ENCODE results near the gene TRIM52. TPM values are rescaled to one million over a fixed set of nuclear protein-coding genes. Genes with fewer than 3 reads are reported as not detected.

Gene TRIM52
- total RNA-seq, 1 experiment from 2014 or later = 7.9 TPM

- Histone ChIP-seq H3K27ac (peak overlapping the region; percentile 84), H3K9me3 (replicated peaks) (no peaks in the 10 kb centered on the region), H3K4me3 (peak overlapping the region; percentile 83), H3K36me3 (peaks cover 51% of the 10 kb centered on the region), H3K4me1 (peaks cover 5% of the 10 kb centered on the region; the same call in 1 of the 2 replicates), H3K27me3 (no peaks in the 10 kb centered on the region)
- DNase-seq = no peak
These were observed 17.9 kb downstream of the TRIM52 start for GRCh38 chr5:181243018-181243563.

DNA sequence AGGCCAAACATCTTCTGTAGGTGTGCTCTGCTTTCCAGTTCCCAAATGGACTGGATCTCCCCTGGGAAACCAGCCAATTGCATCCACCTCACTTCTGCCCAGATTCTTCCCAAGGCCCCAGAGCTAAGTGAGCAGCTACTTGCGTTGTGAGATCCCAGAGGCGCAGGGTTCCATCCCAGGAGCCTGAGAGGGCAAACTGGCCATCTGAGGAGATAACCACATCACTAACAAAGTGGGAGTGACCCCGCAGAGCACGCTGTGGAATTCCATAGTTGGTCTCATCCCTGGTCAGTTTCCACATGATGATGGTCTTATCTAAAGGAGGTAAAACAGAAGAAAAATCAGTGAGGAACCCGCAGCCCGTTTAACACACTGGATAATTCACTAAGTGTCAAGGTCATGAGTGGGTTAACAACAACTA, 18.9 kb downstream of the TRIM52 start:
- Histone ChIP-seq H3K36me3 (peaks cover 62% of the 10 kb centered on the region), H3K4me3 (peak overlapping the region; percentile 83)

DNA sequence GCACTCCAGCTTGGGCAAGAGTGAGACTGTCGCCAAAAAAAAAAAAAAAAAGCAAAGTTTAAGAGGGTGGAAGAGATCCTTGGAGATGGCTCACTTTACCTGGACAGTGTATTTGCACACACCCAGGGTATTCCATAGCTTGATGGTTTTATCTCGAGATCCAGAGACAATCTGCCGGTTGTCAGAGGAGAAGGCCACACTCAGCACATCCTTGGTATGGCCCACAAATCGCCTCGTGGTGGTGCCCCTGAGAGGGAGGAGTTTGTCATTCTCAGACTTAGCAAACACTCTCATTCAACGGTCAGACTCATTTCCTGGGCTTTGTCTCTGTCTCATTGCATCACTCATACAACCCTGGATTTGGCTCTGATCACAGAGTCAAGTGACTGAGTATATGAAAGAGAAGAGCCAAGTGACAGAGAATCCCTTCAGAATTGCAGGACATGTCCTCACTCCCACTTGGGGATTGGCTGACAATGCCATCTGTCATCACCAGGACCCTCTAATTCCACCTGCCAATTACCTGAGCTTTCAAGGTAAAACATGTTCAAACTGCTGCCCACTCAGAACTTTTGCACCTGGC, 19.5 kb downstream of the TRIM52 start:
- no peaks in the 10 kb centered on the region for H3K9me3 ChIP-seq (replicated peaks)
- peaks cover 67% of the 10 kb centered on the region for H3K36me3 ChIP-seq
- no peaks in the 10 kb centered on the region for H3K27me3 ChIP-seq
- no peak for DNase-seq
- H3K27ac ChIP-seq = no peak overlapping the region
- peak overlapping the region; percentile 83 for H3K4me3 ChIP-seq
- H3K4me1 ChIP-seq = peaks cover 5% of the 10 kb centered on the region; the same call in 1 of the 2 replicates

More for the DNA sequence above, 18.9 kb downstream of the TRIM52 start:
- peaks cover 5% of the 10 kb centered on the region; the same call in 1 of the 2 replicates for H3K4me1 ChIP-seq
- no peak overlapping the region; the same call in 1 of the 2 replicates for H3K27ac ChIP-seq
- no peak for DNase-seq
- no peaks in the 10 kb centered on the region for H3K27me3 ChIP-seq
- no peaks in the 10 kb centered on the region for H3K9me3 ChIP-seq (replicated peaks)

GRCh38 chr5:181239062-181239663, 21.8 kb downstream of the TRIM52 start:
- no peak for DNase-seq
- H3K27ac ChIP-seq = no peak overlapping the region
- H3K4me1 ChIP-seq = peaks cover 5% of the 10 kb centered on the region
- H3K36me3 ChIP-seq = peaks cover 85% of the 10 kb centered on the region
- no peaks in the 10 kb centered on the region for H3K27me3 ChIP-seq
- H3K9me3 ChIP-seq (replicated peaks) = no peaks in the 10 kb centered on the region
- H3K4me3 ChIP-seq = no peak overlapping the region

- Histone ChIP-seq H3K9me3 (replicated peaks) (no peaks in the 10 kb centered on the region), H3K4me1 (peaks cover 5% of the 10 kb centered on the region), H3K27me3 (no peaks in the 10 kb centered on the region), H3K27ac (no peak overlapping the region), H3K4me3 (no peak overlapping the region), H3K36me3 (peaks cover 81% of the 10 kb centered on the region)
- DNase-seq = no peak
These were observed 23.1 kb downstream of the TRIM52 start for GRCh38 chr5:181237729-181238385.

GRCh38 chr5:181236954-181237641, 23.8 kb downstream of the TRIM52 start:
- peaks cover 5% of the 10 kb centered on the region for H3K4me1 ChIP-seq
- H3K9me3 ChIP-seq (replicated peaks) = no peaks in the 10 kb centered on the region
- peaks cover 74% of the 10 kb centered on the region for H3K36me3 ChIP-seq
- H3K27ac ChIP-seq = no peak overlapping the region
- no peaks in the 10 kb centered on the region for H3K27me3 ChIP-seq
- no peak overlapping the region for H3K4me3 ChIP-seq
- DNase-seq = no peak

GRCh38 chr5:181236471-181236870, 24.5 kb downstream of the TRIM52 start:
- H3K27ac ChIP-seq = no peak overlapping the region

GRCh38 chr5:181235689-181236366, 25.1 kb downstream of the TRIM52 start:
- DNase-seq = no peak
- Histone ChIP-seq H3K36me3 (peaks cover 61% of the 10 kb centered on the region), H3K27ac (no peak overlapping the region; the same call in 1 of the 2 replicates), H3K4me1 (no peaks in the 10 kb centered on the region; the same call in 1 of the 2 replicates), H3K27me3 (no peaks in the 10 kb centered on the region), H3K9me3 (replicated peaks) (no peaks in the 10 kb centered on the region), H3K4me3 (no peak overlapping the region)

More at GRCh38 chr5:181236471-181236870, 24.5 kb downstream of the TRIM52 start:
- no peaks in the 10 kb centered on the region for H3K9me3 ChIP-seq (replicated peaks)
- H3K36me3 ChIP-seq = peaks cover 67% of the 10 kb centered on the region
- H3K4me3 ChIP-seq = no peak overlapping the region
- H3K4me1 ChIP-seq = peaks cover 1% of the 10 kb centered on the region
- no peaks in the 10 kb centered on the region for H3K27me3 ChIP-seq
- DNase-seq = no peak

GRCh38 chr5:181235323-181235688, 25.6 kb downstream of the TRIM52 start:
- Histone ChIP-seq H3K4me3 (no peak overlapping the region), H3K9me3 (replicated peaks) (no peaks in the 10 kb centered on the region), H3K27me3 (no peaks in the 10 kb centered on the region), H3K4me1 (no peaks in the 10 kb centered on the region; the same call in 1 of the 2 replicates), H3K36me3 (peaks cover 56% of the 10 kb centered on the region), H3K27ac (no peak overlapping the region; the same call in 1 of the 2 replicates)
- no peak for DNase-seq

DNA sequence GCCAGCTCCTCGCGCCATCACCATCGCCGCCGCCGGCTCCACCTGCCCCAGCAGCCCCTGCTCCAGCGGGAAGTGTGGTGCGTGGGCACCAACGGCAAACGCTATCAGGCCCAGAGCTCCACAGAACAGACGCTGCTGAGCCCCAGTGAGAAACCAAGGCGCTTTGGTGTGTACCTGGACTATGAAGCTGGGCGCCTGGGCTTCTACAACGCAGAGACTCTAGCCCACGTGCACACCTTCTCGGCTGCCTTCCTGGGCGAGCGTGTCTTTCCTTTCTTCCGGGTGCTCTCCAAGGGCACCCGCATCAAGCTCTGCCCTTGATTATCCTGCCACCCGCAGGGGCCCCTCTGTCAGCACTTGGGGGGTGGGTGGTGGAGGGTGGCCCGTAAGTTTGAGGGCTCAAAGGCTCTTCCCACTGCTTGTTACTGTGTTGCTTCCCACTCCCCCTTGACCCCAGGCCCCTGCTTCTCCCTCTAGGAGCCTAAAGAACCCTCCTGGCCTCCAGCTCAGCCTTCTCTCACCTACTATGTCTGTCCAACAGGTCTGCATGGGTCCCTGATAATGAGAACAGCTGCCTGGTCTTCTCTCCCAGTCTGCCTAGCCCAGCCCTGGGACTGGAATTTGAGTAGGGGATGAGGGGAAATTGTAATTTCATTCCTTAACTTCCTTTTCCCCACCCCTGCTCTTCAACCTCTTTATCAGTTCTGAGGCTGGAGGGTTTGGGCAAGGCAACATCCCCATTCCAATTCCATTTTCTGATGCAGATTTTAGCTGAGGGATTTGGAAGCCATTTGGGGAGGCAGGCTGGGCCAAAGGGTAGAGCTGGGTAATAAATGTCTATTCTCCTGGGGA, 26.3 kb downstream of the TRIM52 start:
- peak overlapping the region; percentile 3; the same call in 1 of the 2 replicates for H3K27ac ChIP-seq
- H3K27me3 ChIP-seq = no peaks in the 10 kb centered on the region
- H3K4me1 ChIP-seq = no peaks in the 10 kb centered on the region; the same call in 1 of the 2 replicates
- H3K36me3 ChIP-seq = peaks cover 52% of the 10 kb centered on the region
- peak in 1 of 2 experiments; percentile 39 for DNase-seq
- H3K4me3 ChIP-seq = no peak overlapping the region
- no peaks in the 10 kb centered on the region for H3K9me3 ChIP-seq (replicated peaks)

- H3K4me1 ChIP-seq = no peaks in the 10 kb centered on the region; the same call in 1 of the 2 replicates
- H3K4me3 ChIP-seq = no peak overlapping the region
- no peak overlapping the region for H3K27ac ChIP-seq
- DNase-seq = no peak
- peaks cover 47% of the 10 kb centered on the region for H3K36me3 ChIP-seq
- H3K27me3 ChIP-seq = no peaks in the 10 kb centered on the region
- no peaks in the 10 kb centered on the region for H3K9me3 ChIP-seq (replicated peaks)
These were observed 27.0 kb downstream of the TRIM52 start for GRCh38 chr5:181233801-181234454.

DNA sequence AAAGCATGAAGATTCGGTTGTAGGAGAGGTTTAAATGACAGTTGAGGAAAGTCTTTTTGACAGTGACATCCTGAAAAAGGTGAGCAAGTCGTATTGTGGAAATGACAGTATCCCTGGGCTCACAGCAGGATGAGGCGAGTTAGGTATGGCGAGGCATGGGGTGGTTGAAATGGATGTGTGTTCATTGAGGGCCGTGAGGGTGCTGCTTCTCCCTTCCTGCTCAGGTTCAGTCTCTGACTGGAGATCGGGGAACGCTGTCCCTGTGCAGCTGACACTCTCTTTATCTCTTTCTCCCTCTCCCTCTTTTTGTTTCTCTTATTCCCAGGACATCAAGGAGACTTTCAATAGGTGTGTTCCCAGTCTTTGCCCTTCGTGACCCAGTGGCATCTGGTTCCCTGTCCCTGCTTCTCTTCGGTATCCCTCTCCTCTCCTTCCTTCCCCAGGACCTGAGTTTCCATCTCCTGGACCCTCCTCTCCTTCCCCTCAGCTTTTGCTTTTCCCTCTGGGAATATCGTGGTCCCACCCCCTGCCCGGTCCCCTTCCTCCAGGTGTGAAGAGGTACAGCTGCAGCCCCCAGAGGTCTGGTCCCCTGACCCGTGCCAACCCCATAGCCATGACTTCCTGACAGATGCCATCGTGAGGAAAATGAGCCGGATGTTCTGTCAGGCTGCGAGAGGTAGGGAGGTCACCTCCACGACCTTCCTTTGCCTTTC, 27.7 kb downstream of the TRIM52 start:
- H3K4me1 ChIP-seq = no peaks in the 10 kb centered on the region; the same call in 1 of the 2 replicates
- no peaks in the 10 kb centered on the region for H3K27me3 ChIP-seq
- H3K4me3 ChIP-seq = no peak overlapping the region
- no peak for DNase-seq
- H3K9me3 ChIP-seq (replicated peaks) = no peaks in the 10 kb centered on the region
- no peak overlapping the region for H3K27ac ChIP-seq
- H3K36me3 ChIP-seq = peaks cover 41% of the 10 kb centered on the region
